HepG2 (cell line): ENCODE measurements around the gene TNFRSF13B.

Experiments
- CTCF ChIP-seq: sonication (generic); formaldehyde crosslinking; IDR thresholded peaks from 2 replicates; pipeline ENCODE4 v1.5.0; 2020; ENCODE audit warnings: mild to moderate bottlenecking, missing genetic modification reagents, moderate library complexity
- DNMT1 ChIP-seq: sonication (generic); formaldehyde crosslinking; IDR thresholded peaks from 2 replicates; pipeline ENCODE4 v1.5.1; 2020; ENCODE audit warnings: mild to moderate bottlenecking, missing genetic modification reagents
- FOXA1 ChIP-seq, 2 experiments: fragments of 450-650 bp in 1 of 2; sonication (generic) in 1 of 2; formaldehyde crosslinking in 1 of 2; IDR thresholded peaks; 2 replicates each; pipeline versions ENCODE4 v1.4.0 to v1.6.1; 2016 to 2020; ENCODE audit warnings: missing genetic modification reagents in 1 of 2
- KDM2A ChIP-seq: sonication (generic); formaldehyde crosslinking; IDR thresholded peaks from 2 replicates; pipeline ENCODE4 v1.4.0; 2020; ENCODE audit warnings: low read depth, missing genetic modification reagents, borderline replicate concordance
- KLF6 ChIP-seq: IDR thresholded peaks from 2 replicates; pipeline ENCODE4 v1.8.0; 2016; ENCODE audit warnings: missing biosample characterization, missing genetic modification reagents
- MED1 ChIP-seq: sonication (generic); formaldehyde crosslinking; IDR thresholded peaks from 2 replicates; pipeline ENCODE4 v1.4.0; 2020; ENCODE audit warnings: missing genetic modification reagents
- NR2C2 ChIP-seq: sonication (generic); formaldehyde crosslinking; IDR thresholded peaks from 2 replicates; pipeline ENCODE4 v1.4.0; 2020; ENCODE audit warnings: missing genetic modification reagents, mild to moderate bottlenecking, moderate library complexity, borderline replicate concordance
- POLR2A ChIP-seq, 2 experiments: IDR thresholded peaks; 2 replicates each; pipeline ENCODE4 v1.6.1; 2011; ENCODE audit warnings: low read depth in 2 of 2, low read length in 2 of 2, mild to moderate bottlenecking in 1 of 2, moderate library complexity in 1 of 2; ENCODE audit not compliant: insufficient read depth in 1 of 2
- SIN3B ChIP-seq: fragments of 150-350 bp; IDR thresholded peaks from 2 replicates; pipeline ENCODE4 v1.6.1; 2014; ENCODE audit warnings: low read length
- TARDBP ChIP-seq: sonication (generic); formaldehyde crosslinking; IDR thresholded peaks from 2 replicates; pipeline ENCODE4 v1.8.0; 2022; ENCODE audit warnings: mild to moderate bottlenecking, missing genetic modification reagents
- TF ChIP-seq, protein P1 (sequence below): sonication (generic); formaldehyde crosslinking; IDR thresholded peaks from 2 replicates; pipeline ENCODE4 v1.5.0; 2020; ENCODE audit warnings: mild to moderate bottlenecking, low read depth, missing genetic modification reagents, borderline replicate concordance
- TF ChIP-seq, protein P2 (sequence below): fragments of 450-650 bp; IDR thresholded peaks from 2 replicates; pipeline ENCODE4 v1.6.1; 2017; ENCODE audit warnings: mild to moderate bottlenecking
- TF ChIP-seq, protein P3 (sequence below): sonication (generic); formaldehyde crosslinking; IDR thresholded peaks from 2 replicates; pipeline ENCODE4 v1.8.1; 2023; ENCODE audit warnings: missing genetic modification reagents, inconsistent platforms, borderline replicate concordance

DNA sequence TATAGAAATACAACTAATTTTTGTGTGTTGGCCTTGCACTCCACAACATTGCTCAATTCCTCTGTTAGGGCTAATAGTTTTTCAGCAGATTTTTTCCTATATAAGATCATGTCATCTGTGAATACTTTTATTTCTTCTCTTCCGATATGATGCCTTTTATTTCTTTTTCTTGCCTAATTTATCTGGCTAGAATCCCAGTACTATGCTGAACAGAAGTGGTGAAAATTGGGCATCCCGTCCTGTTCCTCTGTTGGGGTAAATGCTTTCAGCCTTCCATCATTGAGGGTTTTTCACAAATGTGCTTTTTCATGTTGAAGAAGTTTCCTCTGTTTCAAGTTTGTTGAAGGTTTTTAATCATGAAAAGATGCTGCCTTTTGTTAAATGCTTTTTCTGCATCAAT lies 22.7 kb upstream of the TNFRSF13B start:
- TF ChIP-seq POLR2A (IDR thresholded peaks at IDR 0.05; ENCODE audit: insufficient read depth in 1 of 2, low read depth in 2 of 2, low read length in 2 of 2), result no peak
- TF ChIP-seq MED1 (CRISPR knock-in tag), result no peak
- no peak for TF ChIP-seq NR2C2 (CRISPR knock-in tag)
- TF ChIP-seq, protein P1, sequence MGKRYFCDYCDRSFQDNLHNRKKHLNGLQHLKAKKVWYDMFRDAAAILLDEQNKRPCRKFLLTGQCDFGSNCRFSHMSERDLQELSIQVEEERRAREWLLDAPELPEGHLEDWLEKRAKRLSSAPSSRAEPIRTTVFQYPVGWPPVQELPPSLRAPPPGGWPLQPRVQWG (CRISPR knock-in tag), result no peak
- no peak for TF ChIP-seq KLF6
- TF ChIP-seq, protein P2, sequence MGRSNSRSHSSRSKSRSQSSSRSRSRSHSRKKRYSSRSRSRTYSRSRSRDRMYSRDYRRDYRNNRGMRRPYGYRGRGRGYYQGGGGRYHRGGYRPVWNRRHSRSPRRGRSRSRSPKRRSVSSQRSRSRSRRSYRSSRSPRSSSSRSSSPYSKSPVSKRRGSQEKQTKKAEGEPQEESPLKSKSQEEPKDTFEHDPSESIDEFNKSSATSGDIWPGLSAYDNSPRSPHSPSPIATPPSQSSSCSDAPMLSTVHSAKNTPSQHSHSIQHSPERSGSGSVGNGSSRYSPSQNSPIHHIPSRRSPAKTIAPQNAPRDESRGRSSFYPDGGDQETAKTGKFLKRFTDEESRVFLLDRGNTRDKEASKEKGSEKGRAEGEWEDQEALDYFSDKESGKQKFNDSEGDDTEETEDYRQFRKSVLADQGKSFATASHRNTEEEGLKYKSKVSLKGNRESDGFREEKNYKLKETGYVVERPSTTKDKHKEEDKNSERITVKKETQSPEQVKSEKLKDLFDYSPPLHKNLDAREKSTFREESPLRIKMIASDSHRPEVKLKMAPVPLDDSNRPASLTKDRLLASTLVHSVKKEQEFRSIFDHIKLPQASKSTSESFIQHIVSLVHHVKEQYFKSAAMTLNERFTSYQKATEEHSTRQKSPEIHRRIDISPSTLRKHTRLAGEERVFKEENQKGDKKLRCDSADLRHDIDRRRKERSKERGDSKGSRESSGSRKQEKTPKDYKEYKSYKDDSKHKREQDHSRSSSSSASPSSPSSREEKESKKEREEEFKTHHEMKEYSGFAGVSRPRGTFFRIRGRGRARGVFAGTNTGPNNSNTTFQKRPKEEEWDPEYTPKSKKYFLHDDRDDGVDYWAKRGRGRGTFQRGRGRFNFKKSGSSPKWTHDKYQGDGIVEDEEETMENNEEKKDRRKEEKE, result no peak
- TF ChIP-seq, protein P3, sequence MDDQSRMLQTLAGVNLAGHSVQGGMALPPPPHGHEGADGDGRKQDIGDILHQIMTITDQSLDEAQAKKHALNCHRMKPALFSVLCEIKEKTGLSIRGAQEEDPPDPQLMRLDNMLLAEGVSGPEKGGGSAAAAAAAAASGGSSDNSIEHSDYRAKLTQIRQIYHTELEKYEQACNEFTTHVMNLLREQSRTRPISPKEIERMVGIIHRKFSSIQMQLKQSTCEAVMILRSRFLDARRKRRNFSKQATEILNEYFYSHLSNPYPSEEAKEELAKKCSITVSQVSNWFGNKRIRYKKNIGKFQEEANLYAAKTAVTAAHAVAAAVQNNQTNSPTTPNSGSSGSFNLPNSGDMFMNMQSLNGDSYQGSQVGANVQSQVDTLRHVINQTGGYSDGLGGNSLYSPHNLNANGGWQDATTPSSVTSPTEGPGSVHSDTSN (CRISPR knock-in tag), result no peak
- no peak for TF ChIP-seq TARDBP
- no peak for TF ChIP-seq FOXA1 (IDR thresholded peaks at IDR 0.05)
- no peak for TF ChIP-seq FOXA1 (CRISPR knock-in tag; IDR thresholded peaks at IDR 0.05)
- no peak for TF ChIP-seq KDM2A (CRISPR knock-in tag)
- TF ChIP-seq DNMT1, result no peak
- no peak for TF ChIP-seq CTCF (CRISPR knock-in tag)
- TF ChIP-seq SIN3B, result no peak
